CD14-positive monocyte (primary cell): ENCODE measurements around the gene PARP3. TPM values are rescaled to one million over a fixed set of nuclear protein-coding genes. Genes with fewer than 3 reads are reported as not detected.

Experiments used
- DNase-seq, 3 donors: peaks; one replicate each; pipeline ENCODE4 v3.0.0-alpha.2; 2011 to 2022
- H2AFZ ChIP-seq: 2 replicates; pipeline ENCODE4 v1.6.0; 2012; ENCODE audit warnings: mild to moderate bottlenecking, low read depth, low read length, inconsistent platforms; ENCODE audit not compliant: insufficient read depth, poor library complexity, severe bottlenecking
- H3K27ac ChIP-seq, 2 donors: 1 replicate in 1 of 2; 2 replicates in 1 of 2; pipeline ENCODE4 v1.5.1; 2012 to 2013; ENCODE audit warnings: low read length in 2 of 2, control low read depth in 1 of 2, inconsistent platforms in 1 of 2, low read depth in 1 of 2, mild to moderate bottlenecking in 1 of 2
- H3K27me3 ChIP-seq, 2 donors: one replicate each; pipeline versions ENCODE4 v1.6.0 to v1.6.1; 2011 to 2013; ENCODE audit warnings: low read length in 2 of 2; ENCODE audit not compliant: control insufficient read depth in 2 of 2, insufficient read depth in 2 of 2
- H3K36me3 ChIP-seq, 2 donors: replicated peaks in 1 of 2; 1 replicate in 1 of 2; 2 replicates in 1 of 2; pipeline versions ENCODE4 v1.5.1 to v1.6.1; 2012 to 2013; ENCODE audit warnings: low read length in 2 of 2, control low read depth in 1 of 2, inconsistent platforms in 1 of 2, mild to moderate bottlenecking in 1 of 2; ENCODE audit not compliant: insufficient read depth in 2 of 2, control insufficient read depth in 1 of 2
- H3K4me1 ChIP-seq, 2 donors: 1 replicate in 1 of 2; 2 replicates in 1 of 2; pipeline versions ENCODE4 v1.5.1 to v1.6.1; 2012 to 2013; ENCODE audit warnings: low read length in 2 of 2, control low read depth in 1 of 2, inconsistent platforms in 1 of 2, mild to moderate bottlenecking in 1 of 2, moderate library complexity in 1 of 2; ENCODE audit not compliant: insufficient read depth in 2 of 2, control insufficient read depth in 1 of 2
- H3K4me2 ChIP-seq: replicated peaks from 2 replicates; pipeline ENCODE3; 2012; ENCODE audit warnings: low read length, moderate library complexity, mild to moderate bottlenecking; ENCODE audit not compliant: poor library complexity, severe bottlenecking; ENCODE audit errors: extremely low read depth
- H3K4me3 ChIP-seq, 3 experiments: fragments of 200-600 bp in 1 of 3; sonication (generic) in 1 of 3; replicated peaks in 1 of 3; 1 replicate in 2 of 3; 2 replicates in 1 of 3; pipeline ENCODE4 v1.5.1; 2011 to 2013; ENCODE audit warnings: low read length in 3 of 3, mild to moderate bottlenecking in 3 of 3, control low read depth in 2 of 3, low read depth in 2 of 3, inconsistent platforms in 1 of 3, moderate library complexity in 1 of 3
- H3K79me2 ChIP-seq: 2 replicates; pipeline ENCODE4 v1.6.0; 2012; ENCODE audit warnings: mild to moderate bottlenecking, control low read depth, inconsistent platforms, low read length, moderate library complexity; ENCODE audit not compliant: insufficient read depth
- H3K9ac ChIP-seq: 2 replicates; pipeline ENCODE4 v1.6.0; 2017; ENCODE audit warnings: low read length, mild to moderate bottlenecking; ENCODE audit not compliant: insufficient read depth, poor library complexity, severe bottlenecking
- H3K9me3 ChIP-seq, 2 donors: replicated peaks in 1 of 2; 1 replicate in 1 of 2; 2 replicates in 1 of 2; pipeline versions ENCODE4 v1.5.1 to v1.6.1; 2012 to 2013; ENCODE audit warnings: low read length in 2 of 2, control low read depth in 1 of 2; ENCODE audit not compliant: control insufficient read depth in 1 of 2, insufficient read depth in 1 of 2
- H4K20me1 ChIP-seq: 2 replicates; pipeline ENCODE4 v1.6.0; 2012; ENCODE audit warnings: mild to moderate bottlenecking, low read length, control low read depth, moderate library complexity; ENCODE audit not compliant: insufficient read depth
- H3K27ac Mint-ChIP-seq, 7 donors: one replicate each; pipeline ENCODE4 v1.8.0; 2020; ENCODE audit warnings: mild to moderate bottlenecking in 7 of 7, mixed read lengths in 7 of 7, moderate library complexity in 6 of 7, inconsistent platforms in 2 of 7
- H3K27me3 Mint-ChIP-seq, 3 donors: one replicate each; pipeline ENCODE4 v1.8.0; 2021 to 2022; ENCODE audit warnings: low read depth in 3 of 3, mild to moderate bottlenecking in 3 of 3, mixed read lengths in 3 of 3, moderate library complexity in 3 of 3, inconsistent platforms in 1 of 3
- H3K36me3 Mint-ChIP-seq, 2 donors: one replicate each; pipeline ENCODE4 v1.8.0; 2020; ENCODE audit warnings: mixed read lengths in 2 of 2, inconsistent platforms in 1 of 2, mild to moderate bottlenecking in 1 of 2
- H3K4me1 Mint-ChIP-seq: one replicate; pipeline ENCODE4 v1.8.0; 2020; ENCODE audit warnings: mild to moderate bottlenecking, mixed read lengths
- H3K4me3 Mint-ChIP-seq, 2 donors: one replicate each; pipeline ENCODE4 v1.8.0; 2020; ENCODE audit warnings: mild to moderate bottlenecking in 2 of 2, mixed read lengths in 2 of 2, moderate library complexity in 1 of 2
- H3K9me3 Mint-ChIP-seq, 7 donors: one replicate each; pipeline ENCODE4 v1.8.0; 2020 to 2022; ENCODE audit warnings: mixed read lengths in 7 of 7, mild to moderate bottlenecking in 6 of 7, moderate library complexity in 6 of 7, inconsistent platforms in 2 of 7
- WGBS: methylation state at CpG from one replicate; pipeline ENCODE4 v1.1.5; 2013; ENCODE audit warnings: missing lambda C conversion rate; ENCODE audit not compliant: insufficient coverage; 5-methylcytosine and 5-hydroxymethylcytosine counted together
- intact Hi-C, 2 donors: fragments of 100-400 bp; cut with micrococcal nuclease; formaldehyde crosslinking; loops; one replicate each; pipeline versions ENCODE4 v1.15.0 to v1.15.1; 2023
- polyA plus RNA-seq, 3 donors: library from polyadenylated mRNA; depleted of rRNA in 1 of 3; unstranded in 2 of 3; stranded (reverse) in 1 of 3; fragments of 300-500 nt in 2 of 3; fragments of >200 nt in 1 of 3; fragmentation: Illumina TruSeq in 2 of 3; gene quantifications; 1 replicate in 2 of 3; 2 replicates in 1 of 3; pipeline ENCODE4 v1.2.3, GENCODE V29; 2012 to 2021
- TF ChIP-seq, protein P1 (sequence below): fragments of 200-600 bp; IDR thresholded peaks from one replicate; pipeline ENCODE4 v1.8.0; 2022; ENCODE audit warnings: antibody characterized with exemption, mild to moderate bottlenecking

The PARP3 gene
- polyA plus RNA-seq, 3 donors: 1.2 to 6.9 (median 1.7) TPM

DNA sequence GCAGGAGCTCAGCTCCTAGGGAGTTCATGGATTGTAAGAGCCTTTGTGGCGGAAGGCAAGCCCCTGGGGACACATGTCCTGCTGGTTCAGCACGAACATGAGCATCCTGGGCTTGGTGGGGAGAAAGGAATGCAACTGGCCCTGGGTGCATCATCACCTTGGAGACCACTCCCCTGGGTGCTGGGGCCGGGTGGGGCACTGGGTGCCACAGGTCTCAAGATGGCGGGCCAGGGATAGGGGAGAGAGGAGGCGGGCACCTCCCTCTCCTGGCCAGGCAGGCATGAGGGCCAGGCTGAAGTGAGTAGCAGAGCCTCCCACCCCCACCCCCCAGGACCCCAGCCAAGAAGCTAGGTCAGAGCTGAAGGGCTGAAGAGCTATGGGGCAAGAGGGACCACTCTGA, 24.3 kb downstream of the PARP3 start:
- H3K27me3 ChIP-seq: peaks cover 10 to 54% of the 10 kb centered on the region in 2 donors
- no peaks in the 10 kb centered on the region for H3K79me2 ChIP-seq
- peaks cover 9 to 14% of the 10 kb centered on the region in 2 donors for H3K4me1 ChIP-seq
- peaks cover 0 to 17% (median 0%) of the 10 kb centered on the region in 7 donors for H3K9me3 Mint-ChIP-seq
- H3K27me3 Mint-ChIP-seq: peaks cover 42 to 66% (median 44%) of the 10 kb centered on the region in 3 donors
- no peak overlapping the region for H3K4me2 ChIP-seq
- intact Hi-C loops: no loop called here
- H3K27ac ChIP-seq: no peak overlapping the region
- H4K20me1 ChIP-seq: peaks cover 4% of the 10 kb centered on the region
- peak overlapping the region; percentile 34 to 83 for H3K4me3 Mint-ChIP-seq
- no peak overlapping the region for H3K9ac ChIP-seq
- no peak overlapping the region for H2AFZ ChIP-seq
- H3K4me1 Mint-ChIP-seq: peaks cover 14% of the 10 kb centered on the region
- WGBS: 100% methylated on average over 2 of the region's 5 CpGs
- no peak for DNase-seq
- no peaks in the 10 kb centered on the region for H3K36me3 ChIP-seq
- H3K36me3 Mint-ChIP-seq: peaks cover 10 to 12% of the 10 kb centered on the region in 2 donors
- no peak overlapping the region for H3K4me3 ChIP-seq
- TF ChIP-seq, protein P1, sequence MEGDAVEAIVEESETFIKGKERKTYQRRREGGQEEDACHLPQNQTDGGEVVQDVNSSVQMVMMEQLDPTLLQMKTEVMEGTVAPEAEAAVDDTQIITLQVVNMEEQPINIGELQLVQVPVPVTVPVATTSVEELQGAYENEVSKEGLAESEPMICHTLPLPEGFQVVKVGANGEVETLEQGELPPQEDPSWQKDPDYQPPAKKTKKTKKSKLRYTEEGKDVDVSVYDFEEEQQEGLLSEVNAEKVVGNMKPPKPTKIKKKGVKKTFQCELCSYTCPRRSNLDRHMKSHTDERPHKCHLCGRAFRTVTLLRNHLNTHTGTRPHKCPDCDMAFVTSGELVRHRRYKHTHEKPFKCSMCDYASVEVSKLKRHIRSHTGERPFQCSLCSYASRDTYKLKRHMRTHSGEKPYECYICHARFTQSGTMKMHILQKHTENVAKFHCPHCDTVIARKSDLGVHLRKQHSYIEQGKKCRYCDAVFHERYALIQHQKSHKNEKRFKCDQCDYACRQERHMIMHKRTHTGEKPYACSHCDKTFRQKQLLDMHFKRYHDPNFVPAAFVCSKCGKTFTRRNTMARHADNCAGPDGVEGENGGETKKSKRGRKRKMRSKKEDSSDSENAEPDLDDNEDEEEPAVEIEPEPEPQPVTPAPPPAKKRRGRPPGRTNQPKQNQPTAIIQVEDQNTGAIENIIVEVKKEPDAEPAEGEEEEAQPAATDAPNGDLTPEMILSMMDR: no peak
- no peak overlapping the region for H3K27ac Mint-ChIP-seq
- H3K9me3 ChIP-seq: no peaks in the 10 kb centered on the region

DNA sequence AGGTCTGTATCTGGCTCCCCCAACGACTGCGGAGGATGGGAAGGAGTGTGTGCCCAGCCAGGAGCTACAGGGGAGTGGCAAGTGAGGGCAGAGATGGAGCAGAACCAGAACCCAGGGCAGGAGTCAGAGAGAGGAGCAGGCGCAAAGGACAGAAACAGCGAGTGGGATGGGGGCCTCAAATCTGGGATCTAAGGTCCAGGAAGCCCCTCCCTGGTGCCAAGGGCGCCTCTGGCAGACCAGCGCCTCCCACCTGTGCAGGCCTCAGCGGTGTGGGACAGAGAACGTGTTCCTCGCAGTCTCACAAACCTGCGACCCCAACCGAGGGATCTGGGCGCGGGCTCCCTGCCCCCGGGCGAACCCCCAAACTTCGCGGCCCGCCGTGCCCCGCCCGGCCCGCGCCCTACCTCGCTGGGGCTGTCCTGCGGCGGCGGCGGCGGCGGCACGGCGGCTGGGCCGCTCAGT, 24.8 kb downstream of the PARP3 start:
- Histone ChIP-seq H3K27ac (no peak overlapping the region), H3K79me2 (no peaks in the 10 kb centered on the region), H3K9ac (peak overlapping the region; percentile 40), H3K9me3 (no peaks in the 10 kb centered on the region), H3K4me1 (peaks cover 9 to 14% of the 10 kb centered on the region in 2 donors), H3K36me3 (no peaks in the 10 kb centered on the region), H4K20me1 (peaks cover 4% of the 10 kb centered on the region), H3K4me2 (peak overlapping the region; percentile 77), H3K4me3 (peak overlapping the region in 1 of 3 experiments; percentile 50), H2AFZ (peak overlapping the region; percentile 48), H3K27me3 (peaks cover 10 to 54% of the 10 kb centered on the region in 2 donors)
- no peak overlapping the region for H3K27ac Mint-ChIP-seq
- no peak for DNase-seq
- peaks cover 0 to 17% (median 0%) of the 10 kb centered on the region in 7 donors for H3K9me3 Mint-ChIP-seq
- H3K36me3 Mint-ChIP-seq: peaks cover 10 to 12% of the 10 kb centered on the region in 2 donors
- H3K4me3 Mint-ChIP-seq: peak overlapping the region; percentile 34 to 83
- 2% methylated on average over 31 of the region's 33 CpGs for WGBS
- TF ChIP-seq, protein P1: no peak
- intact Hi-C loops: no loop called here
- H3K27me3 Mint-ChIP-seq: peaks cover 38 to 62% (median 44%) of the 10 kb centered on the region in 3 donors
- H3K4me1 Mint-ChIP-seq: peaks cover 12% of the 10 kb centered on the region
